Vagina (tissue), 2 donors: ENCODE results near the gene ANKRD37. TPM values are rescaled to one million over a fixed set of nuclear protein-coding genes. Genes with fewer than 3 reads are reported as not detected.

Experiments
- DNase-seq, 2 donors: peaks; one replicate each; pipeline ENCODE4 v3.0.0-alpha.2; 2017; ENCODE audit errors: extremely low spot score in 2 of 2
- H3K27ac ChIP-seq: fragments of 200-600 bp; sonication (generic); one replicate; pipeline ENCODE4 v1.5.1; 2019
- H3K27me3 ChIP-seq: fragments of 200-600 bp; sonication (generic); one replicate; pipeline ENCODE4 v1.5.1; 2019
- H3K36me3 ChIP-seq, 2 donors: fragments of 200-600 bp; sonication (generic); one replicate each; pipeline ENCODE4 v1.5.1; 2017 to 2019
- H3K4me1 ChIP-seq: fragments of 200-600 bp; sonication (generic); one replicate; pipeline ENCODE4 v1.5.1; 2019
- H3K4me3 ChIP-seq, 2 donors: fragments of 200-600 bp; sonication (generic); 1 replicate in 1 of 2; 2 replicates in 1 of 2; pipeline ENCODE4 v1.5.1; 2016 to 2019
- H3K9me3 ChIP-seq: fragments of 200-600 bp; sonication (generic); one replicate; pipeline ENCODE4 v1.5.1; 2019
- POLR2A ChIP-seq, 2 donors: fragments of 450-650 bp; IDR thresholded peaks; one replicate each; pipeline ENCODE4 v1.6.1; 2017; ENCODE audit warnings: antibody characterized with exemption in 2 of 2, mild to moderate bottlenecking in 2 of 2, moderate library complexity in 2 of 2
- POLR2AphosphoS5 ChIP-seq, 2 donors: sonication (generic); formaldehyde crosslinking; IDR thresholded peaks; one replicate each; pipeline ENCODE4 v1.9.0; 2017; ENCODE audit warnings: antibody characterized with exemption in 2 of 2, mild to moderate bottlenecking in 2 of 2, low read depth in 1 of 2; ENCODE audit not compliant: insufficient read depth in 1 of 2
- intact Hi-C: fragments of 100-400 bp; cut with DNase I; formaldehyde crosslinking; loops from one replicate; pipeline ENCODE4 v1.15.1; 2023
- total RNA-seq: library from RNA; depleted of rRNA; stranded (reverse); fragments of >200 nt; gene quantifications from one replicate; pipeline ENCODE4 v1.2.3, GENCODE V29; 2016
- TF ChIP-seq, protein P1 (sequence below), 3 experiments: fragments of 450-650 bp in 2 of 3; fragments of 200-600 bp in 1 of 3; sonication (generic) in 1 of 3; IDR thresholded peaks; one replicate each; pipeline ENCODE4 v1.5.1; 2017 to 2019; ENCODE audit warnings: antibody characterized with exemption in 3 of 3, mild to moderate bottlenecking in 2 of 3, moderate library complexity in 2 of 3

ANKRD37 gene
- total RNA-seq, 1 donor from 2014 or later, result 56.7 TPM

DNA sequence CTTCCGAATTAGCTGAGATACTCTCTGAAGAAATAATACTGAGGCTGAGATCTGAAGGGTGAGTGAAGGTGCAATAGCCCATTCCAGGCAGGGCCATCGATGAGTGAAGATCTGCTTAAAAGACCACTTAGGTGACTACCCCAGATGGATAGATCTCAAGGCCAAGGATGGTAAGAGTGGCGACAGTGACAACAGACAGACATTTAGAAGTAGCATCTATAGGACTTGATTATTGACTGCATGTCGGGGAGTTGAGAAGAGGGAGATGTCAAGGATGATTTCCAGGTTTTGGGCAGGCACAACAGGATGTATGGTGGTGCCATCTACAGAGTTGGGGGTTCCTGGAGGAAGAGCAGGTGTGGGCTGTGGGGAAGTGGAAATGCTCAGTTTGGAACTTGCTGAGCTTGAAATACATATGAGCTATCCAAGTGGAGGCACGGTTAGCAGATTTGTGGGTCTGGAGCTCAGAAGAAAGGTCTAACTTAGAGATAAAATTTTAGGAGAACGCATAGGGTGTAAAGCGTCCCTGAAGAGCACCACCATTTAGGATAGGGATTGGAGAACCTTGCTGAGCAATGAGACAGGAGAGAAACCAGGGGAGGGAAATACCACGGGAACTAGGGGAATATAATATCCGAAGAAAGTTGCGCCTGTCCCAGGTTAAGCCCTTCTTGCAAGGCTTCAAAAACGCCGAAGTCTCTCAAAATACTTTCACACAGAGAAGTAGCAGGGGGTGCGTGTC lies 28.4 kb downstream of the ANKRD37 start:
- Histone ChIP-seq H3K9me3 (no peaks in the 10 kb centered on the region), H3K36me3 (no peaks in the 10 kb centered on the region), H3K4me1 (peaks cover 37% of the 10 kb centered on the region), H3K4me3 (peak overlapping the region; percentile 64 to 84), H3K27me3 (no peaks in the 10 kb centered on the region), H3K27ac (peak overlapping the region; percentile 87)
- DNase-seq, result no peak
- TF ChIP-seq, protein P1, sequence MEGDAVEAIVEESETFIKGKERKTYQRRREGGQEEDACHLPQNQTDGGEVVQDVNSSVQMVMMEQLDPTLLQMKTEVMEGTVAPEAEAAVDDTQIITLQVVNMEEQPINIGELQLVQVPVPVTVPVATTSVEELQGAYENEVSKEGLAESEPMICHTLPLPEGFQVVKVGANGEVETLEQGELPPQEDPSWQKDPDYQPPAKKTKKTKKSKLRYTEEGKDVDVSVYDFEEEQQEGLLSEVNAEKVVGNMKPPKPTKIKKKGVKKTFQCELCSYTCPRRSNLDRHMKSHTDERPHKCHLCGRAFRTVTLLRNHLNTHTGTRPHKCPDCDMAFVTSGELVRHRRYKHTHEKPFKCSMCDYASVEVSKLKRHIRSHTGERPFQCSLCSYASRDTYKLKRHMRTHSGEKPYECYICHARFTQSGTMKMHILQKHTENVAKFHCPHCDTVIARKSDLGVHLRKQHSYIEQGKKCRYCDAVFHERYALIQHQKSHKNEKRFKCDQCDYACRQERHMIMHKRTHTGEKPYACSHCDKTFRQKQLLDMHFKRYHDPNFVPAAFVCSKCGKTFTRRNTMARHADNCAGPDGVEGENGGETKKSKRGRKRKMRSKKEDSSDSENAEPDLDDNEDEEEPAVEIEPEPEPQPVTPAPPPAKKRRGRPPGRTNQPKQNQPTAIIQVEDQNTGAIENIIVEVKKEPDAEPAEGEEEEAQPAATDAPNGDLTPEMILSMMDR (IDR thresholded peaks at IDR 0.05), result no peak
- no peak for TF ChIP-seq POLR2AphosphoS5 (IDR thresholded peaks at IDR 0.05; ENCODE audit: insufficient read depth in 1 of 2, low read depth in 1 of 2)
- no peak for TF ChIP-seq POLR2A (IDR thresholded peaks at IDR 0.05)
- intact Hi-C loops, result no loop called here

DNA sequence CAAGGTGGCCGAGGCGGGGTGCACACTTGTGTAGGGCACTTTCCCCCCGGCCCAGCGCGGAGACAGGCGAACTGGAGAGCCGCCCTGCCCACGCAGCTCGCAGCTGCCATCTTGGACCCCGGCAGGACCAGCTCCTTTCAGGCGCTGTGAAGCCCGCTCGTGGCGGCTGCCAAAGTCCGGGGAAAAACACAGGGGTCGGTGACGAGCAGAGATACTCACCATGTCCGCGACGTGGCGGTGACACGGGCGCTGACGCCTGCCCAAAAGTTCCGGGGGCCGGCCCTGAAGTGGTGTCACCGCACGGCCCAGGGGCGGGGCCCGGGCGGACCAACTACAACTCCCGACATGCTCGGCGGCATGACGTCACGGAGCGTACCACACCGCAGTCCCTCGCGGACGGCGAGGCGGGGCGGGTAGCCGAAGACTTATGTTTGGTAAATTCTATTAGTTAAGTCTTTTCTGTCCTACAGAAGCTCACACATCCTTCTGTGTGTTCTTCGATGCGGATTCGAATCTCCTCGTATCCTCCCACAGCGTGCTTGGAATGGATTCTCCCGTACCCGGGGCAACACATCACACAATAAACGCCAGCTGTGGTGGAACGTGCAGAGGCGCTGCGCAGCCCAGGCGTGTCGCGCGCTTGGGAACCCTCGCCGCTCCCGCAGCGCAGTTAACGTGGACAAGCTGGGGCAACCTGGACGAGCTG lies 29.2 kb downstream of the ANKRD37 start, which contains the start of gene UFSP2:
Gene UFSP2, minus strand, starts transcription at position 318 of the 706 bp plus-strand sequence. Its CDS starts 96 bp downstream, at position 222.
- Histone ChIP-seq H3K27me3 (no peaks in the 10 kb centered on the region), H3K4me3 (peak within 1 kb of the TSS; percentile 64 to 84), H3K4me1 (peaks cover 37% of the 10 kb centered on the region), H3K9me3 (no peaks in the 10 kb centered on the region), H3K36me3 (no peaks in the 10 kb centered on the region), H3K27ac (peak within 1 kb of the TSS; percentile 87)
- peak in 1 of 2 donors; percentile 93 for DNase-seq
- intact Hi-C loops, result no loop called here
- TF ChIP-seq POLR2A (IDR thresholded peaks at IDR 0.05) (peak in 1 of 2 donors; percentile 73), POLR2AphosphoS5 (IDR thresholded peaks at IDR 0.05; ENCODE audit: insufficient read depth in 1 of 2, low read depth in 1 of 2) (peak; percentile 96 to 98)
- TF ChIP-seq, protein P1 (IDR thresholded peaks at IDR 0.05), result no peak

DNA sequence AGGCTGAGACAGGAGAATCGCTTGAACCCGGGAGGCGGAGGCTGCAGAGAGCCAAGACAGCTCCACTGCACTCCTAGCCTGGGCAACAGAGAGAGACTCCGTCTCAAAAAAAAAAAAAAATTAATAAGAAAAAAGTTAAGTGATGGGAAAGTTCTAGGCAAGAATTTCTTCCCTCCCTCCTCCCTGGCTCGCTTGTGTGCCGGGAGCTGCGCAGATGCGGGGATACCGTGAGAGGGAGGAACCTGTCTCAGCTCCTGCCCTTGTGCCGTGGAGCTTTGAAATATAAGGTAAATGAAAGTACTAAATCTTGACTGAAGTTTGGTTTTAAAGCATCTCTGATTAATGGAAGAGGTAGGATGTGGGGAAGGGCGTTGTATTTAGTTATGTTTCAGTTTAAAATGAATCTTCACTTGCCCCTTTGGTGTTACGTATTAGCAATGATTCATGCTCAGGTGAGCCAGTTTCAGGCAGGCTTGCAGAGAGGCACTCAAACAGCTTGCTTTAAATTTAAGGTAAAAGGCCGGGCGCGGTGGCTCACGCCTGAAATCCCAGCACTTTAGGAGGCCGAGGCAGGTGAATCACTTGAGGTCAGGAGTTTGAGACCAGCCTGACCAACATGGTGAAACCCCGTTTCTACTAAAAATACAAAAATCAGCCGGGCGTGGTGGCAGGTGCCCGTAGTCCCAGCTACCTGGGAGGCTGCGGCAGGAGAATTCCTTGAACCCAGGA lies 30.5 kb downstream of the ANKRD37 start:
- Histone ChIP-seq H3K9me3 (no peaks in the 10 kb centered on the region), H3K4me1 (peaks cover 29% of the 10 kb centered on the region), H3K4me3 (no peak overlapping the region), H3K27me3 (no peaks in the 10 kb centered on the region), H3K27ac (no peak overlapping the region), H3K36me3 (no peaks in the 10 kb centered on the region)
- TF ChIP-seq, protein P1 (IDR thresholded peaks at IDR 0.05), result no peak
- TF ChIP-seq POLR2A (IDR thresholded peaks at IDR 0.05) (no peak), POLR2AphosphoS5 (IDR thresholded peaks at IDR 0.05; ENCODE audit: insufficient read depth in 1 of 2, low read depth in 1 of 2) (no peak)
- DNase-seq, result no peak
- intact Hi-C loops, result no loop called here

DNA sequence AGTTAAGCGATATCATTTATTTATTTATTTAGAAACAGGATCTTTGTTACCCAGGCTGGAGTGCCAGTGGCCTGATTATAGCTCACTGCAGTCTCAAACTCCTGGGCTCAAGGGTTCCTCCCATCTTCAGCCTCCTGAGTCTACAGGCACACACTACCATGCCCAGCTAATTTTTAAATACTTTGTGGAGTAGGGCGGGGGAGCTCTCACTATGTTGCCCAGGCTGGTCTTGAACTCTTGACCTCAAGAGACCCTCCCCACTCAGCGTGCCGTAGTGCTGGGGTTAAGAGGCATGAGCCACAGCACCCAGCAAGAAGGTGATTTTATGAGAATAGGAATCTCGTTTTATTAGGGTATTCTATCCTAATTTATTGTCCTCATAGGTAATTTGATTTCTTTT lies 33.0 kb downstream of the ANKRD37 start:
- Histone ChIP-seq H3K27ac (no peak overlapping the region), H3K9me3 (no peaks in the 10 kb centered on the region), H3K27me3 (no peaks in the 10 kb centered on the region), H3K4me3 (no peak overlapping the region), H3K36me3 (no peaks in the 10 kb centered on the region), H3K4me1 (peaks cover 10% of the 10 kb centered on the region)
- TF ChIP-seq, protein P1 (IDR thresholded peaks at IDR 0.05), result no peak
- no peak for TF ChIP-seq POLR2AphosphoS5 (IDR thresholded peaks at IDR 0.05; ENCODE audit: insufficient read depth in 1 of 2, low read depth in 1 of 2)
- TF ChIP-seq POLR2A (IDR thresholded peaks at IDR 0.05), result no peak
- intact Hi-C loops, result no loop called here
- no peak for DNase-seq
